ENCODE data around the gene CILP2. TPM values are rescaled to one million over a fixed set of nuclear protein-coding genes. Genes with fewer than 3 reads are reported as not detected.

CILP2 gene
- total RNA-seq, 1 donor, result 0.18 TPM

DNA sequence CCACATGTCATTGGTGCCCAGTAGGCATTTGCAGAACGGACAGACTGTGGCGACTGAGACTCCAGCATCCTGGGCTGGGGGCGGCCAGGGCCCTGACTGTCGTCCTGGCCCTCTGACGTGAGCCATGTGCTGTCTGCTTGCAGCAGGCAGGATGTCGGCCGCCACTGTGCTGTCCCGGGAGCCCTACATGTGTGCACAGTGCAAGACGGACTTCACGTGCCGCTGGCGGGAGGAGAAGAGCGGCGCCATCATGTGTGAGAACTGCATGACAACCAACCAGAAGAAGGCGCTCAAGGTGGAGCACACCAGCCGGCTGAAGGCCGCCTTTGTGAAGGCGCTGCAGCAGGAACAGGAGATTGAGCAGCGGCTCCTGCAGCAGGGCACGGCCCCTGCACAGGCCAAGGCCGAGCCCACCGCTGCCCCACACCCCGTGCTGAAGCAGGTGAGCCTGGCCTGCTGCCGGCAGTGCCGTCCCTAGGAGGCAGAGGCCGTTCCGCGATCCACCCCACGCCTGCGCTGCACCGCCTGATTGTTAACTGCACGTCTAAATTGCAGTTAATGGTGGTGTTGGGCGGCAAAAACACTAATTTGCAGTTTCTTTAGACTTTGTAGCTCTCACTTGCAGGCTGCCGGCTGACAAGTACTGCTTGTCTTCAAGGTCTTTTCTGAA is 37.0 kb upstream of the CILP2 start:
- DNase-seq (ENCODE audit: low read depth), result no peak
- H3K4me3 ChIP-seq (ENCODE audit: low read depth, low read length), result no peak overlapping the region
- TF ChIP-seq, protein P1, sequence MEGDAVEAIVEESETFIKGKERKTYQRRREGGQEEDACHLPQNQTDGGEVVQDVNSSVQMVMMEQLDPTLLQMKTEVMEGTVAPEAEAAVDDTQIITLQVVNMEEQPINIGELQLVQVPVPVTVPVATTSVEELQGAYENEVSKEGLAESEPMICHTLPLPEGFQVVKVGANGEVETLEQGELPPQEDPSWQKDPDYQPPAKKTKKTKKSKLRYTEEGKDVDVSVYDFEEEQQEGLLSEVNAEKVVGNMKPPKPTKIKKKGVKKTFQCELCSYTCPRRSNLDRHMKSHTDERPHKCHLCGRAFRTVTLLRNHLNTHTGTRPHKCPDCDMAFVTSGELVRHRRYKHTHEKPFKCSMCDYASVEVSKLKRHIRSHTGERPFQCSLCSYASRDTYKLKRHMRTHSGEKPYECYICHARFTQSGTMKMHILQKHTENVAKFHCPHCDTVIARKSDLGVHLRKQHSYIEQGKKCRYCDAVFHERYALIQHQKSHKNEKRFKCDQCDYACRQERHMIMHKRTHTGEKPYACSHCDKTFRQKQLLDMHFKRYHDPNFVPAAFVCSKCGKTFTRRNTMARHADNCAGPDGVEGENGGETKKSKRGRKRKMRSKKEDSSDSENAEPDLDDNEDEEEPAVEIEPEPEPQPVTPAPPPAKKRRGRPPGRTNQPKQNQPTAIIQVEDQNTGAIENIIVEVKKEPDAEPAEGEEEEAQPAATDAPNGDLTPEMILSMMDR (IDR thresholded peaks at IDR 0.05; ENCODE audit: insufficient read depth, low read length), result no peak

DNA sequence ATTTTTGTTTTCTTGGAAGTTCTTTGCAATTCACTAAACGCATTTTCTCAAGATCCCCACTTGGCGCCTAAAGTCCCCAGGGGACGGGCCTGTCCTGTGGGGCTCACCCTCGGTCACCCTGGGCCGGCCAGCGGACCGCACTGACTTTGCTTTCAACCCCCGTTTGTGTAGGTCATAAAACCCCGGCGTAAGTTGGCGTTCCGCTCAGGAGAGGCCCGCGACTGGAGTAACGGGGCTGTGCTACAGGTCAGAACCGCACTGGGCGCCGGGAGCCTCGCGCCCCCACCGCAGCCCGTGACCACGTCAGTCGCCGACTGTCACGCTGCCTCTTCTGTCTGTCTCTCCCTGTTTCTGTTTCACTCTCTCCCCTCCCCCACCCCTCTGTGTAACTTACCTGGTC is 36.3 kb upstream of the CILP2 start:
- DNase-seq (ENCODE audit: low read depth), result no peak
- TF ChIP-seq, protein P1 (IDR thresholded peaks at IDR 0.05; ENCODE audit: insufficient read depth, low read length), result no peak
- H3K4me3 ChIP-seq (ENCODE audit: low read depth, low read length), result no peak overlapping the region

DNA sequence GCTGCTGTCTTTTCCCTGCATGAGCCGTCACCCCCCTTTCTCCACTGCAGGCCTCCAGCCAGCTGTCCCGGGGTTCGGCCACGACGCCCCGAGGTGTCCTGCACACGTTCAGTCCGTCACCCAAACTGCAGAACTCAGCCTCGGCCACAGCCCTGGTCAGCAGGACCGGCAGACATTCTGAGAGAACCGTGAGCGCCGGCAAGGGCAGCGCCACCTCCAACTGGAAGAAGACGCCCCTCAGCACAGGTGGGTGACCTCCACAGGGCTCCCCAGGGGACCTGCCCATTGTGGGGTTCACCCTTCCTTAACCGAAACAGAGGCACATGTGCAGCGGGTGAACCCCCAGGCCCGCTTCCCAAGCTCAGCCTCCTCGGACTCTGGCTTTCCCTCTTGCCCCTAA is 35.8 kb upstream of the CILP2 start:
- DNase-seq (ENCODE audit: low read depth), result no peak
- H3K4me3 ChIP-seq (ENCODE audit: low read depth, low read length), result no peak overlapping the region
- TF ChIP-seq, protein P1 (IDR thresholded peaks at IDR 0.05; ENCODE audit: insufficient read depth, low read length), result no peak

DNA sequence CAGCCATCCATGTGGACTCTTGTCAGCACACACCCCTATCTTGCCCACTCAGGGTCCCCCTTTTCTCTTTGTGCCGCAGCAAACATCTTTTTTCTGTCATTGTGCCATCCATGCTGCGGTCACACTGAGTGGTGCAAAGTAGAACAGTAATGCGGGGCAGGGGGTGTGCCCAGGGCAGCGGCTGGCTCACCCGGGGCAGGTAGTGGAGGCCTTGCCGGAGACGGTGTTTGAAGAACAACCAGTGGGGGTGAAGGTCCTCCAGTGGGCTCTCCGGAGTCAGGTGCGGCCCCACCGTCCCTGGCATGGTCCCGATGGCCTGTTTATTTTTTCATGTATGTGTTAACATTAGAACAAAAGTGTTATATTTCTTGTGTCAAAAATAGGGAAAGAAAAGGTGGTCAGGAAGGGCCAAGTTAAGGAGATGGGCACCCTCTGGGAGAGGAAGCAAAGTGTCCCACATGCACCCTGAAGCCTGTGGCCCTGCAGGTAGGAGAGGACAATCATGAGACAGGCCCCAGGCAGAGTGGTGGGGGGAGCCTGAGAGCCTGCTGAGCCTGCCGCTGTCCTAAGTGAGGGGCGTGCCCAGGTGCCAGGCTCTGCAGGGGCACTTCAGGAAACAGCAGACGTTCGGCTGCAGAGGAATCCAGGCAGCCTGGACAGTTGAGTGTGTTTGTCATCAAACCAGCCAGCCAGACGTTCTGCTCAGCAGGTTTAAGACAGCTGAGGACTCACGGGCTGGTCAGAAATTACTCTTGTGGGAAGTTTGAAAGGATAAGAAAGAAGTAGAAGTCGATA is 35.1 kb upstream of the CILP2 start:
- no peak overlapping the region for H3K4me3 ChIP-seq (ENCODE audit: low read depth, low read length)
- no peak for DNase-seq (ENCODE audit: low read depth)
- TF ChIP-seq, protein P1 (IDR thresholded peaks at IDR 0.05; ENCODE audit: insufficient read depth, low read length), result no peak

DNA sequence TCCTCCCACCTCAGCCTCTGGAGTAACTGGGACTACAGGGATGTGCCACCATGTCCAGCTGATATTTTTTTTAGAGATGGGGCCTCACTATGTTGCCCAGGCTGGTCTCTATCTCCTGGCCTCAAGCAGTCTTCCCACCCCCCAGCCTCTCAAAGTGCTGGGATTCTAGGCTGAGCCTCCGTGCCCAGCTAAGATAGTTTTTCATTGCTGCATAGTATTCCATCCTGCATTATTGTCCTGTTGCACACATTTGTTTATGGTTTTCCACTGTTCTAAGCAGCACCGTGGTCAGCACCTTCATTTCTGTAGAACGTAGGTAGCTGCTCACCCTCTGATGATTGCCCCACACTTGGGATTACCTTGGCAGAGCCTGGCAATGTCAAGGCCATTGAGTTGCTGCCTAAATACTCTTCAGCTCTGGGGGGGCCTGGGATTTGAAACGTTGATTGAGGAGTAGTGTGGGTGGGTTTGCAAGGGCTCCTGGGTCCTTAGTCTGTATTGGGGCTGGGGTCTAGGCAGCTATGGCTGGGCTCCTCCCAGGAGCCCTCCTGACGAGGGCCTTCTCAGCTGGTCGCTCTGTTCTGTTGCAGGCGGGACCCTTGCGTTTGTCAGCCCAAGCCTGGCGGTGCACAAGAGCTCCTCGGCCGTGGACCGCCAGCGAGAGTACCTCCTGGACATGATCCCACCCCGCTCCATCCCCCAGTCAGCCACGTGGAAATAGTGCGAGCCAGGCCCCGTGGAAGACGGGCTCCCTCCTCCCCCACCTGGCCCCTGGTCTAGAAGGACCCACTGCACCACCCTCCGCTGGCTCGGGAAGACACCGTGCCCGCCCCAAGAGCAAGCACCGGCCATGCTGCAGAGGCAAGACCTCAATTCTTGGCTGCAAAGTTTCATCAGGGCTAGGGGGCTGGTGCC is 33.1 kb upstream of the CILP2 start:
- H3K4me3 ChIP-seq (ENCODE audit: low read depth, low read length), result no peak overlapping the region
- DNase-seq (ENCODE audit: low read depth), result no peak
- TF ChIP-seq, protein P1 (IDR thresholded peaks at IDR 0.05; ENCODE audit: insufficient read depth, low read length), result no peak

DNA sequence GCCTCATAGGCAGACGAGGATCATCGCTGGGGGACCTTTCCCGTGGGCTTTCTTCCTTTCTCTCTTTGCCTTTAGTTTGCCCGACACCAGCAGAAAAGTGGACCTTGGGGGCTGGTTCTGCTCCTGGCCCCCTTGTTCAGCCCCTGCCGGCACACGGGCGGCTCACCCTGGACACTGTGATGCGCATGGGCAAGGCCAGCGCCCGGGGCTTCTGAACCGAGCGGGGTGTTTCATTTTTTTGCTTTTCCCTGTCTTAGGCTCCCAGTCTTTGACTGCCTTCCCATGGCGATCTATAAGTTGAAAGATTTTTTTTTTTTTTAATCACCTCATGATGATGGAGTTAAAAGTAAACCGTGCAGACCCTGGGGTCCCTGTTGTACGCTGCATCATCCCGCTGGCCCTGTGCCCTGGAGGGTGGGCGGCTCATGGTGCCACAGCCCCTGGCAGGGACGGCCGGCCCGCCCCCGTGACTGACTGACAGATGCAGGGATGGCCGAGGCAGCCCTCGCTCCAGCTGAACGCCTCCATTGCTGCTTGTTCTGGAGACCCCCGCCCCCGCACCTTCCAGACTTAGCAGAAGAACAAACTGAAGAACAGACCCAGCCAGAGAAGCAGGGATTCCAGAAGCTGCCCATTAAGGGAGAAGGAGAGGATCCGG is 32.3 kb upstream of the CILP2 start:
- H3K4me3 ChIP-seq (ENCODE audit: low read depth, low read length), result no peak overlapping the region
- no peak for DNase-seq (ENCODE audit: low read depth)
- TF ChIP-seq, protein P1 (IDR thresholded peaks at IDR 0.05; ENCODE audit: insufficient read depth, low read length), result no peak
